Uterus (tissue), 2 donors: ENCODE measurements around the gene HMOX2.

ENCODE experiments used
- POLR2A ChIP-seq, 2 donors: fragments of 450-650 bp; IDR thresholded peaks; one replicate each; pipeline ENCODE4 v1.6.1; 2016; ENCODE audit warnings: antibody characterized with exemption in 2 of 2, mild to moderate bottlenecking in 1 of 2, moderate library complexity in 1 of 2
- TF ChIP-seq, protein P1 (sequence below), 4 experiments: fragments of 200-600 bp in 2 of 4; fragments of 450-650 bp in 2 of 4; sonication (generic) in 2 of 4; IDR thresholded peaks; one replicate each; pipeline ENCODE4 v1.5.1; 2016 to 2019; ENCODE audit warnings: antibody characterized with exemption in 4 of 4, mild to moderate bottlenecking in 2 of 4, moderate library complexity in 1 of 4

DNA sequence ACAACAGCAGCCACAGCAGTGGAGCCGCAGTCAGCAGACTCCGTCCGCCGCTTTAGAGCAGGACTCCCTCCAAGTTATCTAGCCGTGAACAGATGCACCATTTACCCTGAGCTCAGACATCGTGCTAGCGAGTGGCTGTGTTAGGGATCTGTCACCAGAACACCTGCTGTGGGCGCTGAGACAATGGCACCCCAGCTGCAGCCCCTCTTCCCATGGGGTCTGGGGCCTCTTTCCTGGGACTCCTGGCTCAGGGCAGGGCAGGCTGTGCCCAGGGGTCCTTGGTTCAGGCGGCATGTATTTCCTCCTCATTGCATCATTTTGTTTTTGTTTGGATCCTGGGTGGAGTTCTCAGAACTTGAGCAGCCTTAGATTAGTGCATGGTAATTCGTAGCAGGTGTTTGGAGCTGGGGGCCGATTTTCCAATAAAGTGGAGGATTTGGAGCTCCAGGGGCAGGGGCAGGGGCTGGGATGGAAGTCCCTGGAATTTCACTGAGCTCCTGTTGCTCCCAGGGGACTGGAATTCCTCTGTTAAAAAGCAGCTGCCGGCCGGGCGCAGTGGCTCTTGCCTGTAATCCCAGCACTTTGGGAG is 25.2 kb upstream of the HMOX2 start:
- TF ChIP-seq, protein P1, sequence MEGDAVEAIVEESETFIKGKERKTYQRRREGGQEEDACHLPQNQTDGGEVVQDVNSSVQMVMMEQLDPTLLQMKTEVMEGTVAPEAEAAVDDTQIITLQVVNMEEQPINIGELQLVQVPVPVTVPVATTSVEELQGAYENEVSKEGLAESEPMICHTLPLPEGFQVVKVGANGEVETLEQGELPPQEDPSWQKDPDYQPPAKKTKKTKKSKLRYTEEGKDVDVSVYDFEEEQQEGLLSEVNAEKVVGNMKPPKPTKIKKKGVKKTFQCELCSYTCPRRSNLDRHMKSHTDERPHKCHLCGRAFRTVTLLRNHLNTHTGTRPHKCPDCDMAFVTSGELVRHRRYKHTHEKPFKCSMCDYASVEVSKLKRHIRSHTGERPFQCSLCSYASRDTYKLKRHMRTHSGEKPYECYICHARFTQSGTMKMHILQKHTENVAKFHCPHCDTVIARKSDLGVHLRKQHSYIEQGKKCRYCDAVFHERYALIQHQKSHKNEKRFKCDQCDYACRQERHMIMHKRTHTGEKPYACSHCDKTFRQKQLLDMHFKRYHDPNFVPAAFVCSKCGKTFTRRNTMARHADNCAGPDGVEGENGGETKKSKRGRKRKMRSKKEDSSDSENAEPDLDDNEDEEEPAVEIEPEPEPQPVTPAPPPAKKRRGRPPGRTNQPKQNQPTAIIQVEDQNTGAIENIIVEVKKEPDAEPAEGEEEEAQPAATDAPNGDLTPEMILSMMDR (IDR thresholded peaks at IDR 0.05): no peak
- TF ChIP-seq POLR2A (IDR thresholded peaks at IDR 0.05): no peak
